Astrocyte of the cerebellum (primary cell): ENCODE data around the gene RALGAPA2.

ENCODE experiments used
- DNase-seq: peaks from one replicate; pipeline ENCODE4 v3.0.0-alpha.2; 2011; ENCODE audit warnings: low read depth
- H3K4me3 ChIP-seq: 2 replicates; pipeline ENCODE4 v1.5.1; 2011; ENCODE audit warnings: mild to moderate bottlenecking, low read depth, low read length, moderate library complexity
- in situ Hi-C: cut with HindIII; loops from 2 replicates; pipeline ENCODE4 v1.10.0; 2017; ENCODE audit warnings: low sequenced_read_pairs
- TF ChIP-seq, protein P1 (sequence below): IDR thresholded peaks from 2 replicates; pipeline ENCODE4 v1.5.1; 2012; ENCODE audit warnings: low read length, low read depth, moderate library complexity, mild to moderate bottlenecking; ENCODE audit errors: missing control alignments

The RALGAPA2 gene

GRCh38 chr20:20529597-20529996 is 182.8 kb downstream of the RALGAPA2 start:
- TF ChIP-seq, protein P1, sequence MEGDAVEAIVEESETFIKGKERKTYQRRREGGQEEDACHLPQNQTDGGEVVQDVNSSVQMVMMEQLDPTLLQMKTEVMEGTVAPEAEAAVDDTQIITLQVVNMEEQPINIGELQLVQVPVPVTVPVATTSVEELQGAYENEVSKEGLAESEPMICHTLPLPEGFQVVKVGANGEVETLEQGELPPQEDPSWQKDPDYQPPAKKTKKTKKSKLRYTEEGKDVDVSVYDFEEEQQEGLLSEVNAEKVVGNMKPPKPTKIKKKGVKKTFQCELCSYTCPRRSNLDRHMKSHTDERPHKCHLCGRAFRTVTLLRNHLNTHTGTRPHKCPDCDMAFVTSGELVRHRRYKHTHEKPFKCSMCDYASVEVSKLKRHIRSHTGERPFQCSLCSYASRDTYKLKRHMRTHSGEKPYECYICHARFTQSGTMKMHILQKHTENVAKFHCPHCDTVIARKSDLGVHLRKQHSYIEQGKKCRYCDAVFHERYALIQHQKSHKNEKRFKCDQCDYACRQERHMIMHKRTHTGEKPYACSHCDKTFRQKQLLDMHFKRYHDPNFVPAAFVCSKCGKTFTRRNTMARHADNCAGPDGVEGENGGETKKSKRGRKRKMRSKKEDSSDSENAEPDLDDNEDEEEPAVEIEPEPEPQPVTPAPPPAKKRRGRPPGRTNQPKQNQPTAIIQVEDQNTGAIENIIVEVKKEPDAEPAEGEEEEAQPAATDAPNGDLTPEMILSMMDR, result no peak
- no peak overlapping the region for H3K4me3 ChIP-seq
- no peak for DNase-seq
- in situ Hi-C loops, result no loop called here

- TF ChIP-seq, protein P1, result no peak
- no peak for DNase-seq
- in situ Hi-C loops, result no loop called here
- H3K4me3 ChIP-seq, result no peak overlapping the region
These were observed 183.6 kb downstream of the RALGAPA2 start for GRCh38 chr20:20528861-20529260.

- in situ Hi-C loops, result no loop called here
- TF ChIP-seq, protein P1, result no peak
- DNase-seq, result no peak
- no peak overlapping the region for H3K4me3 ChIP-seq
These were observed 184.8 kb downstream of the RALGAPA2 start for GRCh38 chr20:20527661-20528060.

- no peak for DNase-seq
- no peak overlapping the region for H3K4me3 ChIP-seq
- in situ Hi-C loops, result no loop called here
- TF ChIP-seq, protein P1, result no peak
These were observed 186.7 kb downstream of the RALGAPA2 start for GRCh38 chr20:20525756-20526155.

GRCh38 chr20:20525214-20525613 is 187.2 kb downstream of the RALGAPA2 start:
- in situ Hi-C loops, result no loop called here
- TF ChIP-seq, protein P1, result no peak
- DNase-seq, result no peak
- H3K4me3 ChIP-seq, result no peak overlapping the region

GRCh38 chr20:20524756-20525155 is 187.7 kb downstream of the RALGAPA2 start:
- in situ Hi-C loops, result no loop called here
- H3K4me3 ChIP-seq, result no peak overlapping the region
- TF ChIP-seq, protein P1, result no peak
- DNase-seq, result no peak

- DNase-seq, result no peak
- in situ Hi-C loops, result no loop called here
- no peak overlapping the region for H3K4me3 ChIP-seq
- TF ChIP-seq, protein P1, result no peak
These were observed 190.7 kb downstream of the RALGAPA2 start for GRCh38 chr20:20521736-20522135.
